ENCODE results near the gene AHNAK. TPM values are rescaled to one million over a fixed set of nuclear protein-coding genes. Genes with fewer than 3 reads are reported as not detected.

Gene AHNAK
- total RNA-seq, 1 donor = 474 TPM

DNA sequence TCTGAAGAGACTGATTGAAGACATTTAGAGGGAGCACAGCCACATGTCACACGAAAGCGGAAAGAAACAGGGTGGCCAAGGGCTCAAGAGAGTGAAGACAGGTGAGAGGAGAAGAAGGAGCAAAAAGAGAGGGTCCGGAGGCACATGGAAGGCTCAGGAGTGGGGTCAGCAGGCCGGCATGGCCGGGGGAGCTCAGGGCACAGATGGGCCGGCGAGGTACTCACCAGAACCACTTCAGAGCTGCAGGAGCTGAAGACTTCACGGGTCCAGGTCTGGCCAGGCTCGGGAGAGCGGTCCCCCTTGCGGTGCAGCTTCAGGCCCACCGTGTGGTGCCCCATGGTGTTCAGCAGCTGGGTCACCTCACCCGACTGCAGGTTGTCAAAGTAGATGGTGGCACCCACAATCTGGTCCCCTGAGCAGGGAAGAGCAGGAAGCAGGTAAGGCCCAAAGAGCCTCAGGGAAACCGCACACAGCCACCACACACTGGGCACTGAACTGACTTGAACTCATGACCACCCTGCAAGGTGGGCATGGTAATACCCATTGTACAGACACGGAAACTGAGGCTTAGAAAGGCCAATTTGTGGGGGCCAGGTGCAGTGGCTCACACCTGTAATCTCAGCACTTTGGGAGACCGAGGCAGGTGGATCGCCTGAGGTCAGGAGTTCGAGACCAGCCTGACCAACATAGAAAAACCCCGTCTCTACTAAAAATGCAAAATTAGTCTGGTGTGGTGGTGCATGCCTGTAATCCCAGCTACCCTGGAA is 11.6 kb downstream of the AHNAK start:
- no peak overlapping the region for H3K4me3 ChIP-seq (ENCODE audit: low read depth, low read length)
- no peak for TF ChIP-seq CTCF (IDR thresholded peaks at IDR 0.05; ENCODE audit: insufficient read depth, low read depth, low read length)
- DNase-seq (ENCODE audit: low read depth) = no peak

DNA sequence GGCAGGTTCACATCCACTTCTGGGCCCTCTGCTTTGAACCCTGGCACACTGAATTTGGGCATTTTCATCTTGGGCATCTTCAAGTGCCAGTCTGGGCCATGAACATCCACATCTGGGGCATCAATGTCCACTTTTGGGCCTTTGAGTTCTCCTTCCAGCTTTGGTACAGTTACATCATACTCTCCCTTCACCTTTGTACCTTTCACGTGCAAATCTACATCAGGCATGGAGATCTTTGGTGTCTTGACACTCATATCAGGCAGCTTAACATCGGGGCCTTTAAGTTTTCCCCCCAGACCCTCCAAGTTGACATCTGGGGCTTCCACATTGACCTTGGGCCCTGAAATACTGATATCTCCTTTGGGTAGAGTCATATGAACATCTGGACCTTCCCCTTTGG is 14.5 kb downstream of the AHNAK start:
- no peak for DNase-seq (ENCODE audit: low read depth)
- TF ChIP-seq CTCF (IDR thresholded peaks at IDR 0.05; ENCODE audit: insufficient read depth, low read depth, low read length) = no peak
- no peak overlapping the region for H3K4me3 ChIP-seq (ENCODE audit: low read depth, low read length)

DNA sequence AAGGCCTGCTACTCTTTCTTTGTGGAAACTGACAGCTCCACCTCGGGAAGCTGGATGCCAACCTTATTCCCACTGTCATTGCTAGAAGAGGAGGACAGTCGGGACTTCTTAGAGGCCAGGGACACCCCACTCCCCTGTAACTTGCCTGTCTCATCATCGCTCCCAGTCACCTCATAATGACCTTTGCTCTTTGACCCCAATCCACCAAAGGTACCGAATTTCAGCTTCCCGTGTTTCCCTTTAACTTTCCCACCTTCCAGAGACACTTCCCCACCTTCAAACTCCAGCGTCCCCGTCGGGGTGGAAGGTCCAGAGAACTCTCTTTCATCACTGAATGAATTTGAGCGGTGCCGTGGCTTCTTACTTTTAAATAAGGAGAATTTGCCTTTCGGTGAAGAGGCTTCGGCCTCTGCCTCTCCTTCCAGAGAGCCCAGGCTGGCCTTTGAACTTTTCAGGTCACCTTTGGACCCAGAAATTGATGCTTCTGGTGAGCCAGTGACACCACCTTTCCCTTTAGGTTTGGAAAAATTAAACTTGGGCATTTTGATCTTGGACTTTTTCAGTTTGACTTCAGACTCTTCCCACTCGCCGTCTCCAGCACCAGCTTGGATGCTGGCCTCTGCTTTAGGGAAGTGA is 29.8 kb downstream of the AHNAK start:
- H3K4me3 ChIP-seq (ENCODE audit: low read depth, low read length) = no peak overlapping the region
- no peak for DNase-seq (ENCODE audit: low read depth)
- TF ChIP-seq CTCF (IDR thresholded peaks at IDR 0.05; ENCODE audit: insufficient read depth, low read depth, low read length) = no peak

DNA sequence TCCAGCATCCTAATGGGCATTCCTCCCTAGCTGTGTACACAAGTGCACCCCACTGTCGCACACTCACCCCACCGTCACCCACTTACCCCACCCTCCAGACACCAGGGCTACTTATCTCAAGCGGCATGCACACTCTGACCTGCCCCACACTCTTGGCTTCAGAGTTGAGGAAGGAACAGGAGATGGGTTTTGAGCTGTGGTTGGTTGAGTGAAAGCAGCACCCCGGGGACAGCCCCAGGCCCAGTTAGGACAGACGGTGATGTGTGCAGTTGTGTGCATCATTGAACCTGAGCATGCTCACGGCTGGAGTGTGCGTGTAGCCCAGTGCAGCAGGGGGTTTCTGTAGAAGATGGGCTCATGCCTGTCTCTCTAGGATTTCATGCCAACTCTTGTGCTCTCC is 32.5 kb downstream of the AHNAK start:
- TF ChIP-seq CTCF (IDR thresholded peaks at IDR 0.05; ENCODE audit: insufficient read depth, low read depth, low read length) = no peak
- H3K4me3 ChIP-seq (ENCODE audit: low read depth, low read length) = no peak overlapping the region
- no peak for DNase-seq (ENCODE audit: low read depth)

GRCh38 chr11:62513626-62514025 is 33.0 kb downstream of the AHNAK start:
- no peak for TF ChIP-seq CTCF (IDR thresholded peaks at IDR 0.05; ENCODE audit: insufficient read depth, low read depth, low read length)
- no peak for DNase-seq (ENCODE audit: low read depth)
- no peak overlapping the region for H3K4me3 ChIP-seq (ENCODE audit: low read depth, low read length)

- TF ChIP-seq CTCF (IDR thresholded peaks at IDR 0.05; ENCODE audit: insufficient read depth, low read depth, low read length) = no peak
- DNase-seq (ENCODE audit: low read depth) = no peak
- no peak overlapping the region for H3K4me3 ChIP-seq (ENCODE audit: low read depth, low read length)
Observed at GRCh38 chr11:62512961-62513360, 33.6 kb downstream of the AHNAK start.
